ENCODE data around the gene SKIC8. TPM values are rescaled to one million over a fixed set of nuclear protein-coding genes. Genes with fewer than 3 reads are reported as not detected.
A peak's percentile ranks its signal among the peaks of the same experiment; 100 is the strongest.

Gene SKIC8
- total RNA-seq, 2 experiments from 2014 or later = 40.5 to 48.1 TPM

- Mint-ChIP-seq H3K9me3 (ENCODE audit: low read depth) (no peaks in the 10 kb centered on the region), H3K4me3 (no peak overlapping the region), H3K27ac (no peak overlapping the region), H3K36me3 (no peaks in the 10 kb centered on the region), H3K27me3 (peaks cover 6% of the 10 kb centered on the region), H3K4me1 (peaks cover 2% of the 10 kb centered on the region)
- DNase-seq (no peak), ATAC-seq (peak; percentile 66)
- CTCF ChIA-PET = interaction anchor here (1.0 kb wide), 1 partner anchor 92 kb away, joined by 3 read pairs; no protein-coding TSS in a partner anchor
Measured at GRCh38 chr15:78329625-78330024, 30.2 kb upstream of the SKIC8 start.

GRCh38 chr15:78327466-78327865, 28.1 kb upstream of the SKIC8 start:
- ATAC-seq (no peak), DNase-seq (no peak)
- Mint-ChIP-seq H3K27me3 (no peaks in the 10 kb centered on the region), H3K36me3 (no peaks in the 10 kb centered on the region), H3K4me3 (no peak overlapping the region), H3K27ac (no peak overlapping the region), H3K9me3 (ENCODE audit: low read depth) (no peaks in the 10 kb centered on the region), H3K4me1 (peaks cover 2% of the 10 kb centered on the region)
- CTCF ChIA-PET = no interaction called here

- Mint-ChIP-seq H3K27me3 (no peaks in the 10 kb centered on the region), H3K4me1 (peaks cover 2% of the 10 kb centered on the region), H3K27ac (no peak overlapping the region), H3K9me3 (ENCODE audit: low read depth) (no peaks in the 10 kb centered on the region), H3K36me3 (no peaks in the 10 kb centered on the region), H3K4me3 (no peak overlapping the region)
- DNase-seq = no peak
- CTCF ChIA-PET = no interaction called here
- ATAC-seq = no peak
Measured at GRCh38 chr15:78325092-78325843, 25.9 kb upstream of the SKIC8 start.

- ATAC-seq (no peak), DNase-seq (no peak)
- Mint-ChIP-seq H3K4me3 (no peak overlapping the region), H3K36me3 (no peaks in the 10 kb centered on the region), H3K27me3 (no peaks in the 10 kb centered on the region), H3K4me1 (no peaks in the 10 kb centered on the region), H3K27ac (no peak overlapping the region), H3K9me3 (ENCODE audit: low read depth) (no peaks in the 10 kb centered on the region)
- CTCF ChIA-PET = no interaction called here
Measured at GRCh38 chr15:78324144-78324543, 24.7 kb upstream of the SKIC8 start.

GRCh38 chr15:78323693-78324092, 24.3 kb upstream of the SKIC8 start:
- Mint-ChIP-seq H3K27me3 (no peaks in the 10 kb centered on the region), H3K4me1 (no peaks in the 10 kb centered on the region), H3K27ac (no peak overlapping the region), H3K36me3 (no peaks in the 10 kb centered on the region), H3K4me3 (no peak overlapping the region), H3K9me3 (ENCODE audit: low read depth) (no peaks in the 10 kb centered on the region)
- CTCF ChIA-PET = no interaction called here
- no peak for ATAC-seq
- DNase-seq = no peak

GRCh38 chr15:78322724-78323521, 23.5 kb upstream of the SKIC8 start:
- CTCF ChIA-PET = interaction anchor here (1.2 kb wide), 1 partner anchor 15 kb away, joined by 4 read pairs; no protein-coding TSS in a partner anchor
- no peak for DNase-seq
- H3K27me3 Mint-ChIP-seq = no peaks in the 10 kb centered on the region
- H3K4me3 Mint-ChIP-seq = no peak overlapping the region
- no peak overlapping the region for H3K27ac Mint-ChIP-seq
- no peak for ATAC-seq
- no peaks in the 10 kb centered on the region for H3K36me3 Mint-ChIP-seq
- no peaks in the 10 kb centered on the region for H3K9me3 Mint-ChIP-seq (ENCODE audit: low read depth)
- no peaks in the 10 kb centered on the region for H3K4me1 Mint-ChIP-seq

GRCh38 chr15:78322243-78322642, 22.8 kb upstream of the SKIC8 start:
- H3K27ac Mint-ChIP-seq = no peak overlapping the region

GRCh38 chr15:78321786-78322185, 22.4 kb upstream of the SKIC8 start:
- no peak overlapping the region for H3K27ac Mint-ChIP-seq
- no peaks in the 10 kb centered on the region for H3K36me3 Mint-ChIP-seq
- ATAC-seq = no peak
- H3K4me1 Mint-ChIP-seq = no peaks in the 10 kb centered on the region
- no peak for DNase-seq
- no peaks in the 10 kb centered on the region for H3K9me3 Mint-ChIP-seq (ENCODE audit: low read depth)
- no peak overlapping the region for H3K4me3 Mint-ChIP-seq
- CTCF ChIA-PET = no interaction called here
- no peaks in the 10 kb centered on the region for H3K27me3 Mint-ChIP-seq

More at GRCh38 chr15:78322243-78322642, 22.8 kb upstream of the SKIC8 start:
- Mint-ChIP-seq H3K4me3 (no peak overlapping the region), H3K4me1 (no peaks in the 10 kb centered on the region), H3K36me3 (no peaks in the 10 kb centered on the region), H3K27me3 (no peaks in the 10 kb centered on the region), H3K9me3 (ENCODE audit: low read depth) (no peaks in the 10 kb centered on the region)
- CTCF ChIA-PET = interaction anchor here (1.2 kb wide), 1 partner anchor 14 kb away, joined by 4 read pairs; no protein-coding TSS in a partner anchor
- ATAC-seq (no peak), DNase-seq (no peak)

GRCh38 chr15:78321041-78321570, 21.7 kb upstream of the SKIC8 start:
- Mint-ChIP-seq H3K9me3 (ENCODE audit: low read depth) (no peaks in the 10 kb centered on the region), H3K27me3 (no peaks in the 10 kb centered on the region), H3K27ac (no peak overlapping the region), H3K4me3 (no peak overlapping the region), H3K4me1 (no peaks in the 10 kb centered on the region), H3K36me3 (no peaks in the 10 kb centered on the region)
- DNase-seq (no peak), ATAC-seq (no peak)
- CTCF ChIA-PET = no interaction called here

- ATAC-seq (no peak), DNase-seq (no peak)
- H3K4me1 Mint-ChIP-seq = no peaks in the 10 kb centered on the region
Measured at GRCh38 chr15:78320183-78320582, 20.8 kb upstream of the SKIC8 start.

GRCh38 chr15:78319588-78319987, 20.2 kb upstream of the SKIC8 start:
- no peak for ATAC-seq
- Mint-ChIP-seq H3K36me3 (no peaks in the 10 kb centered on the region), H3K27me3 (no peaks in the 10 kb centered on the region), H3K4me1 (no peaks in the 10 kb centered on the region), H3K4me3 (no peak overlapping the region), H3K27ac (no peak overlapping the region), H3K9me3 (ENCODE audit: low read depth) (no peaks in the 10 kb centered on the region)
- CTCF ChIA-PET = interaction anchor here (0.6 kb wide), 1 partner anchor 243 kb away, joined by 3 read pairs; no protein-coding TSS in a partner anchor
- no peak for DNase-seq

More at GRCh38 chr15:78320183-78320582, 20.8 kb upstream of the SKIC8 start:
- H3K36me3 Mint-ChIP-seq = no peaks in the 10 kb centered on the region
- CTCF ChIA-PET = no interaction called here
- no peaks in the 10 kb centered on the region for H3K27me3 Mint-ChIP-seq
- no peaks in the 10 kb centered on the region for H3K9me3 Mint-ChIP-seq (ENCODE audit: low read depth)
- no peak overlapping the region for H3K27ac Mint-ChIP-seq
- no peak overlapping the region for H3K4me3 Mint-ChIP-seq

GRCh38 chr15:78317145-78317836, 17.9 kb upstream of the SKIC8 start:
- H3K4me1 Mint-ChIP-seq = no peaks in the 10 kb centered on the region
- H3K9me3 Mint-ChIP-seq (ENCODE audit: low read depth) = no peaks in the 10 kb centered on the region
- no peak overlapping the region for H3K4me3 Mint-ChIP-seq
- ATAC-seq (no peak), DNase-seq (no peak)
- H3K27ac Mint-ChIP-seq = no peak overlapping the region
- H3K27me3 Mint-ChIP-seq = no peaks in the 10 kb centered on the region
- H3K36me3 Mint-ChIP-seq = no peaks in the 10 kb centered on the region
- CTCF ChIA-PET = interaction anchor here (1.5 kb wide), 1 partner anchor 106 kb away, joined by 4 read pairs; no protein-coding TSS in a partner anchor

Data from activated CD8-positive, alpha-beta memory T cell treated with anti-CD3 and anti-CD28 coated beads, Interleukin-2, amount 10 ng/mL, durations not matched to agents 7 days and 5 days (primary cell).